Measurements from ENCODE around the gene HMCN1. TPM values are rescaled to one million over a fixed set of nuclear protein-coding genes. Genes with fewer than 3 reads are reported as not detected.

HMCN1 gene
- total RNA-seq = under 1 TPM in 1 of 2 experiments, not detected in 1; 0.14 TPM

DNA sequence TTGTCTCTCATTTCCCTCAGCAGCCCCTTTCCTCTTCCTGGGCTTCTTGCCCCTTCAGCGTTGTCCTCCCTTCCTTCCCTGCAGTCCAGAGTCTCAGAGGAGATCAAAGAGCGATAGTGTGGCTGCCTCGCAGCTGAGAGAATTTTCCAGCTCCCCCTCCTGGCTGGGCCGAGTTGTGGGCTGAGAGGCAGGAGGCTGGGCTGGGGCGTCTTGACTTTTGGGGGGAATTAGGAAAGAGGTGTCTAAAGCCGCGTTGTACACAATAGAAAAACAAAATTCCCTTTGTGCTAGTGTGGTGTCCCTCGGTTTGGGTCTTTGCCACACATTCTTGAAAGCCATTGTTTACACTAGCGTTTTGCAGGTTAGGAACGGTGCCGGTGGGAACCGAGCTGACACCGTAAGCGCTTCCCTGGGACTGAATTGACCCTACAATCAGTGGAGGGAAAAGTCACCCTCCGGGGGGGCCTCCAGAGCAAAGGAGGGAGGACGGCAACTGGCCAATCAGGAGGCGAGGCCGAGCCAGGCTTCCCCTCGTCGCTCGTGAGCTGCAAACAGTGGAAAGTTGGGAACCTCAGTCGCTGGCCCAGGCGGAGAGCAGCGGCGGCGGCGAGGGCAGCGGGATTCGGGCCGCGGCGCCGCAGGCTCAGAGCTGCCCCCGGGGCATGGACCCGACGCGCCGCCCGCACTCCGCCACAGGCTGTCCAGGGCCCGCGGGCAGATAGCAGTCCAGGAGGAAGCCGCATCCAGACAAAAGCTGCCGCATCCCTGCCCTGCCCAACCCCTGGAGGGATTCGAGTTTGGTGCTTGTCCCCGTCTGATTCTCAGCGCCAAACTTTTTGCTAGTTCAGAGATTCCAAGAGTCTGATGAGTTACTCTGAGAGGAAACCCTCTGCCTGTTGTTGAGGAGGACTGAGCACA, at the start of gene HMCN1:
Gene HMCN1, plus strand, starts transcription at position 574 of the 918 bp plus-strand sequence. CDS start 389 bp downstream, outside the sequence.
- peaks cover 16% of the 10 kb centered on the region for H3K4me1 Mint-ChIP-seq
- peaks cover 18% of the 10 kb centered on the region for H3K9me3 Mint-ChIP-seq (ENCODE audit: low read depth)
- H3K27me3 Mint-ChIP-seq = peaks cover 60% of the 10 kb centered on the region
- DNase-seq = peak; percentile 33
- intact Hi-C loops (cut with DNase I, micrococcal nuclease) = no loop called here
- peak within 1 kb of the TSS; percentile 56 for H3K4me3 Mint-ChIP-seq
- CTCF ChIA-PET = no interaction called here
- peaks cover 3% of the 10 kb centered on the region for H3K36me3 Mint-ChIP-seq (ENCODE audit: low read depth)
- POLR2A ChIA-PET = no interaction called here
- ATAC-seq = peak; percentile 56
- no peak within 1 kb of the TSS for H3K27ac Mint-ChIP-seq

DNA sequence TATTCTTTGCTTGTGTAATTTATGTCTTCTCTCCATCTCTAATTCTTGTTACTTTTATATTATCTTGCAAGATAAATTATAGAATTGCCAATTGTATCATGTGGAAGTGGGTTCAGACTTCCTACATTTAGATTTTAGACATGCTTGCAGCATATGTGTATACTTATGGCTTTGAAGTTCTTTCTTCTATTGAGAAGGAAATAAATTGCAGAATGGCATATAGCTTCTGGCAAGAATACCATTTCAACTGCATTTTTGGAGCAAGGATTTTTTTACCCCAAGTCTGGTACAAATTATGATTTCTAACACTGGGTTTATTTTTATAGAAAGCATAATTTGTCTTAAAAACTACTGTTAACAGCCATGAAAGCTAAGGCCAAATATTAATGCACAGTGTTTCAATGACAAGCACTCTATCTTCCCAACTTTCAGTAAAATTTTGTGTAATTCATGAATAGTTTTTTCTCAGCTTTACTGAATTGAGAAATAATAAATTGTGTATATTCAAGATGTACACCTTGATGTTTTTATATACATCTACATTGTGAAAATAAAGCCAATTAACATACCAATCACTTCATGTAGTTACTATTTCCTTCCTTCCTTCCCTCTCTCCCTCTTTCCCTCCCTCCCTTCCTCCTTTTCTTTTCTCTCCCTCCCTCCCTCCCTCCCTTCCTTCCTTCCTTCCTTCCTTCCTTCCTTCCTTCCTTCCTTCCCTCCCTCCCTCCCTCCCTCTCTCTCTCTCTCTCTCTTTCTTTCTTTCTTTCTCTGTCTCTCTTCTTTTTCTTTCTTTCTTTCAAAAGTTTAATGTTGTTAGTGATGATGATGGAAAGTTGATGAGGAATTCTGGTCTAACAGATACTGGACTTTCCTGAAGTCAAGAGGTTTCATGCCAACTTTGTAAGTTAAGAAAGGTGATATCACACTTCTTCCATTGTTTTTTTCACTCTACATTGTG, 47.1 kb upstream of the HMCN1 start:
- H3K4me3 Mint-ChIP-seq = no peak overlapping the region
- intact Hi-C loops (cut with DNase I, micrococcal nuclease) = no loop called here
- peaks cover 4% of the 10 kb centered on the region for H3K27me3 Mint-ChIP-seq
- ChIA-PET POLR2A (no interaction called here), CTCF (no interaction called here)
- H3K27ac Mint-ChIP-seq = no peak overlapping the region
- DNase-seq = no peak
- H3K4me1 Mint-ChIP-seq = no peaks in the 10 kb centered on the region
- ATAC-seq = no peak
- no peaks in the 10 kb centered on the region for H3K9me3 Mint-ChIP-seq (ENCODE audit: low read depth)
- H3K36me3 Mint-ChIP-seq (ENCODE audit: low read depth) = no peaks in the 10 kb centered on the region

DNA sequence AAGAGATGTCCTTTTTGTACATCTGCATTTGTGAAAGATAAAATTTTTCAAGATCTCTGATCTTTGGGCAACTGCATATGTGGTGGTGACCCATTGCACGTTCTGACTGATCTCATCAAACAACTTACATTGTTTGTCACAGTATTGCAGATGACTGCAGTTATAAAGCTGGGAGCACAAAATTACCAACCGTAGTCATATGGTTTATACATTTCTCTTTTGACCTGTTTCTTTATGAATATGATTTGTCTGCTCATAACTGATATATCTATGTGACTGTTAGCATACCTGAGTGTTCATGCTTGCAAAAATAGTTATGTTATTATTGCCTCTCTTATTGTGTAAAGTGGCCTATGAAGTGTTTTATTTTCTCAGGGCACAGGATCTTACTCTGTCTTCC, 43.7 kb upstream of the HMCN1 start:
- CTCF ChIA-PET = interaction anchor here (1.4 to 4.4 kb wide), 2 partner anchors 9 to 10 kb away, joined by 3 to 24 read pairs; no protein-coding TSS in a partner anchor
- H3K36me3 Mint-ChIP-seq (ENCODE audit: low read depth) = peaks cover 9% of the 10 kb centered on the region

DNA sequence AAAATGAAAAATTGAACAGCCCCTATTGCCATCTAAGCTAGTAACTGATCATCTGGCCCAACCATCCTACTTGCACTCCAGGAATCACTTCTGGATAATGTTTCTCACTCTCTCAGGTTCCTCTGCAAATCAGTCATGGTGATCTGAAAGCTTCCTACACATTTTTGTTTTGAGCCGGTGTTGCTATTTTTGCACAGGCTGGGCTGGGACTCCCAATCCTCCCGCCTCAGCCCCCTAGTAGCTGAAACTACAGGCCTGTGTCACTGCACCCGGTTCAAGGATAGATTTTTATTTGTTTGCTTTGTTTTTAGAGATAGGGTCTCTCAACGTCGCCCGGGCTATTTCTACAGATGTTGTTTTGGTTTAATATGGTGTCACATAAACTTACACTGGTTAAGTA, 40.5 kb upstream of the HMCN1 start:
- POLR2A ChIA-PET = interaction anchor here (1.4 kb wide), 1 partner anchor 938 kb away, joined by 4 read pairs; the partner anchor contains the start of gene EDEM3

More for the DNA sequence above, 43.7 kb upstream of the HMCN1 start:
- ATAC-seq (peak; percentile 73), DNase-seq (no peak)
- H3K27ac Mint-ChIP-seq = no peak overlapping the region
- POLR2A ChIA-PET = no interaction called here
- peaks cover 10% of the 10 kb centered on the region for H3K9me3 Mint-ChIP-seq (ENCODE audit: low read depth)
- H3K27me3 Mint-ChIP-seq = peaks cover 4% of the 10 kb centered on the region
- H3K4me3 Mint-ChIP-seq = no peak overlapping the region
- intact Hi-C loops (cut with DNase I, micrococcal nuclease) = loop anchor here in 1 of 2 experiments (5.0 kb wide), 1 partner anchor 373 kb away; the partner anchor contains the start of gene IVNS1ABP
- peaks cover 18% of the 10 kb centered on the region for H3K4me1 Mint-ChIP-seq

DNA sequence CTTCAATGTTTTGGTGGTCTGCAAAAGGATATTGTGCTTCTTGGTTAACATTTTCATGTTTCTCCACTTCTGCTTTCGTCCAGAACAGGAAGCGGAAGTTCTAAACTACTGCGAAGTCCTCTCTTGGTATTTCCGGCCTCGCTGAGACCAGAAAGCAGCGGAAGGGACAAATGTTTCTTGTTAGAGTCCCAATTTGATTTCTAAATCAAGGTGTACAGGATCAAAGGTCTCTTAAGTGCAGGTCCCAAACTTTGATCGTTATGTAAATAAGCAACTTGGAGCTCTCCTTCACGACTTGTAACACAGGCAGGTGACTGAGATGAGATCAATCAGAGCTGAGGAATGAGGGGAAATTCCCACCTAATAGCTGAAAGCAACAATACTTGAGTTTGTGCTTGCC, 40.1 kb upstream of the HMCN1 start:
- H3K27ac Mint-ChIP-seq = peak overlapping the region; percentile 91
- ChIA-PET CTCF (interaction anchor here (0.7 to 4.4 kb wide), 4 partner anchors 13 to 99 kb away, joined by 3 to 24 read pairs (median 7); no protein-coding TSS in a partner anchor), POLR2A (interaction anchor here (1.4 kb wide), 1 partner anchor 939 kb away, joined by 4 read pairs; the partner anchor contains the start of gene EDEM3)
- peak; percentile 48 for ATAC-seq
- peaks cover 18% of the 10 kb centered on the region for H3K4me1 Mint-ChIP-seq
- peaks cover 4% of the 10 kb centered on the region for H3K27me3 Mint-ChIP-seq
- DNase-seq = peak; percentile 41
- intact Hi-C loops (cut with DNase I, micrococcal nuclease) = loop anchor here in 1 of 2 experiments (5.0 kb wide), 1 partner anchor 377 kb away; the partner anchor contains the start of gene IVNS1ABP
- peaks cover 10% of the 10 kb centered on the region for H3K9me3 Mint-ChIP-seq (ENCODE audit: low read depth)
- peaks cover 9% of the 10 kb centered on the region for H3K36me3 Mint-ChIP-seq (ENCODE audit: low read depth)
- H3K4me3 Mint-ChIP-seq = peak overlapping the region; percentile 65

More for the DNA sequence above, 40.5 kb upstream of the HMCN1 start:
- H3K27ac Mint-ChIP-seq = peak overlapping the region; percentile 91
- peaks cover 4% of the 10 kb centered on the region for H3K27me3 Mint-ChIP-seq
- DNase-seq = no peak
- H3K4me3 Mint-ChIP-seq = peak overlapping the region; percentile 65
- peaks cover 9% of the 10 kb centered on the region for H3K36me3 Mint-ChIP-seq (ENCODE audit: low read depth)
- H3K9me3 Mint-ChIP-seq (ENCODE audit: low read depth) = peaks cover 10% of the 10 kb centered on the region
- CTCF ChIA-PET = interaction anchor here (0.9 to 4.4 kb wide), 3 partner anchors 12 to 24 kb away, joined by 3 to 24 read pairs (median 11); no protein-coding TSS in a partner anchor
- intact Hi-C loops (cut with DNase I, micrococcal nuclease) = loop anchor here in 1 of 2 experiments (5.0 kb wide), 1 partner anchor 376 kb away; the partner anchor contains the start of gene IVNS1ABP
- peak; percentile 51 for ATAC-seq
- H3K4me1 Mint-ChIP-seq = peaks cover 18% of the 10 kb centered on the region

DNA sequence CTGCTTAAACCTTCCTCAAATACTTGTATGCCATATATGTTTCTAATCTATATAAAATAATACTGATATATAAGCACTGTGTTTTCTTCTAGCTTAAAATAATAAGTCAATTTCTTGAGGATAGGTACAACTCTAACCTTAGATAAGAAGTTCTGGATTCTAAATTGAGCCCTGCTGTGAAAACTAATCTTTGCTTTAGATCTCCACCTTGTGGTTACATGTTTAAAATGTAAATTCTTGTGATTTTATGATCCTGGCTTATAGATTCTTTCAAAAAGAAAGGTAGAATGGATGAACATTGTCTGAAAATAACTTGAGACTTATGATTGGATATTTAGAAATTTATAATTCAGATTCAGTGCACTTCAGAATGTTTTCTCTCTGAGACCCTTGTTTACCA, 38.9 kb upstream of the HMCN1 start:
- DNase-seq (no peak), ATAC-seq (no peak)
- Mint-ChIP-seq H3K9me3 (ENCODE audit: low read depth) (peaks cover 10% of the 10 kb centered on the region), H3K4me1 (peaks cover 18% of the 10 kb centered on the region), H3K27ac (no peak overlapping the region), H3K4me3 (no peak overlapping the region), H3K36me3 (ENCODE audit: low read depth) (peaks cover 9% of the 10 kb centered on the region), H3K27me3 (peaks cover 7% of the 10 kb centered on the region)
- ChIA-PET CTCF (interaction anchor here (0.5 to 2.5 kb wide), 3 partner anchors 21 to 525 kb away, joined by 4 to 11 read pairs (median 5); no protein-coding TSS in a partner anchor), POLR2A (interaction anchor here (1.2 kb wide), 1 partner anchor 378 kb away, joined by 6 read pairs; the partner anchor contains the start of gene IVNS1ABP)
- intact Hi-C loops (cut with DNase I, micrococcal nuclease) = no loop called here

DNA sequence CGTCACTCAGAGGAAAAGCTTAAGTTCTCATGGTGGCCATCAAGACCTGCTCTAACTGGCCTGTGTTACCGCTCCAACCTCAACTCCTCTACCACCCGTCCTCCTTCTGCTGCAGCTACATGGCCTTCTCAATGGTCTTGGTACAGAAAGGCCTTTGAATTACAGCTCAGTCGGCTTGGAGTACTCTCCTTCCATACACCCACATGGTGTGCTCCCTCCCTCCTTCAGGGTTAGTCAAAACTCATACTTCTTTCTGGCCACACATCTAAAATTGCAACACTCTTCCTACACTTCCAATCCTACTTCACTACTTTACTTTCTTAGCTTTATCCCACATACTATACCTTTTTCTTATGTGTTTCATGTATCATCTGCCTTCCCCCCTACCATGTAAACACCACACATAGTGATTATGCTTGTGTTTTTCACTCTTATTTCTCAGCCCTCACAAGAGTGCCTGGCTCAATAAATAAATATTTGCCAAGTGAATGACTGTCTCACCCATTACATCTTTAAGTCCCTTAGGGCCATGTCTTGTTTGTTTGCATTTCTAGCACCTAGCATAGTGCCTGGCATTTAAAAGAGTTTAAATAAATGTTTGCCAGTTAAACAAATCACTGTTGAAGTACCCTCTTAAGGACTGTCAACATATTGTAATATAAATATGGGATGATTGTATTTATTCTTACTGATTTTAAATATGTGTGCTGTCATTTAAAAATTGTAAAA, 37.6 kb upstream of the HMCN1 start:
- peaks cover 25% of the 10 kb centered on the region for H3K4me1 Mint-ChIP-seq
- no peak overlapping the region for H3K4me3 Mint-ChIP-seq
- peaks cover 13% of the 10 kb centered on the region for H3K27me3 Mint-ChIP-seq
- intact Hi-C loops (cut with DNase I, micrococcal nuclease) = no loop called here
- CTCF ChIA-PET = interaction anchor here (0.9 to 1.6 kb wide), 2 partner anchors 9 to 526 kb away, joined by 3 to 4 read pairs; no protein-coding TSS in a partner anchor
- ATAC-seq (no peak), DNase-seq (no peak)
- H3K36me3 Mint-ChIP-seq (ENCODE audit: low read depth) = peaks cover 9% of the 10 kb centered on the region
- H3K9me3 Mint-ChIP-seq (ENCODE audit: low read depth) = peaks cover 10% of the 10 kb centered on the region
- POLR2A ChIA-PET = interaction anchor here (1.2 kb wide), 1 partner anchor 380 kb away, joined by 6 read pairs; the partner anchor contains the start of gene IVNS1ABP
- no peak overlapping the region for H3K27ac Mint-ChIP-seq

DNA sequence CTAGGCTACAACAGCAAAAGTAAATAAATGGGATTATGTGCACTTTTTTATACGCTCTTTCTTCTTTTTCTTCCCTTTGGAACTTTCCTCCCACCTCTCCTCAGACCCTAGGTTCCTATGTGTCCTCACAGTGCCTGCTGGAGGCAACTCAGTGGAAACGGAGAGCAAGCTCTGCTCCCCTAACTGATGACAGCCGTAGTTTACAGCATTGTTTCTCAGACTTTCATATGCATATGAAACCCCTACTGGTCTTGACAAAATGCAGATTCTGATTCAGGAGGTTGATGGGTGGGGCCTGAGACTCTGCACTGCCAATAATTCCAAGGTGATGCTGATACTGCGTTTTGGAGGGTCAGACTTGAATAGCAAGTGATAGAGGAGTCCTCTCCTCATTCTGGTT, 34.3 kb upstream of the HMCN1 start:
- Mint-ChIP-seq H3K36me3 (ENCODE audit: low read depth) (no peaks in the 10 kb centered on the region), H3K4me1 (peaks cover 9% of the 10 kb centered on the region), H3K27ac (no peak overlapping the region), H3K27me3 (peaks cover 12% of the 10 kb centered on the region), H3K9me3 (ENCODE audit: low read depth) (no peaks in the 10 kb centered on the region), H3K4me3 (no peak overlapping the region)
- no peak for ATAC-seq
- intact Hi-C loops (cut with DNase I, micrococcal nuclease) = no loop called here
- DNase-seq = no peak
- ChIA-PET CTCF (no interaction called here), POLR2A (no interaction called here)

DNA sequence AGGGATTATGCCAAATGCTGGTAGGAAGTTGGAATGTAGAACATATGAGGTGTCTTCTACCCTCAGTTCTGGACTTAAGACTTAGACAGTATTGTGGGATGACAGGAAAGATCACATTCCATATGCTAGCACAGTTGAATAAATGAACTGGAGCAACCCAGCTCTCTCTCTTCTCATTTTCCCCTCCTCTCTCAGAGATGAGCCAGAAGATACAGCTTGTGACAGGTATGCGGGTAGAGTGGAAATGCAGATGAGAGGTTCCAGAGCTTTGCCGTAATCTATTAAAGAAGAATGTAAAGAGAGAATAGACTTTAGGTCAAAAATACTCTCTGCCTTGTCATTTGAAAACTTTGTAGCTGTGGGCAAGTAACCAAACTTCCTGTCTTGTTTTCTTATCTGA, 32.5 kb upstream of the HMCN1 start:
- DNase-seq = no peak
- no peaks in the 10 kb centered on the region for H3K36me3 Mint-ChIP-seq (ENCODE audit: low read depth)
- H3K9me3 Mint-ChIP-seq (ENCODE audit: low read depth) = no peaks in the 10 kb centered on the region
- no peak for ATAC-seq
- intact Hi-C loops (cut with DNase I, micrococcal nuclease) = no loop called here
- peaks cover 12% of the 10 kb centered on the region for H3K27me3 Mint-ChIP-seq
- POLR2A ChIA-PET = no interaction called here
- CTCF ChIA-PET = interaction anchor here (1.5 kb wide), 1 partner anchor 106 kb away, joined by 5 read pairs; no protein-coding TSS in a partner anchor
- H3K4me3 Mint-ChIP-seq = no peak overlapping the region
- H3K4me1 Mint-ChIP-seq = peaks cover 7% of the 10 kb centered on the region
- no peak overlapping the region for H3K27ac Mint-ChIP-seq

DNA sequence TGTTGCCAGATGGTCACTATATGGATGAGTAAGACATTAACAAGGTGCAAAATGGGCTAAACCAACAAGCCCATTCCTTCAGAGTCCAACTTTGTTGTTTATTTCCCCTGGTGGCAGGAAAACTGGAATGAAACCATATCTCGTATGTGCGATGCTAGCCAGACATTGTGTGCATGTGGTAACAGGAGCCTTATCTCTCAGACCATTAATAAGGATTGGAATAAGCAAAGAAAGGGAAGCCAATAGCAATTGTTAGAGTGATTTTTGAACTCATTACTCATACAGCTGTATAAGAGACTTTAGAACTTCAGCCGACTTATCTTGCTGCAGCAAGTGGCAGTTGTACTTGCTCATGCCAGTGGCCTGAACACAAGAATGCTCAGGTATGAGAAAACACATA, 30.0 kb upstream of the HMCN1 start:
- Mint-ChIP-seq H3K9me3 (ENCODE audit: low read depth) (no peaks in the 10 kb centered on the region), H3K27ac (no peak overlapping the region), H3K27me3 (peaks cover 15% of the 10 kb centered on the region), H3K4me1 (peaks cover 7% of the 10 kb centered on the region), H3K36me3 (ENCODE audit: low read depth) (no peaks in the 10 kb centered on the region), H3K4me3 (no peak overlapping the region)
- intact Hi-C loops (cut with DNase I, micrococcal nuclease) = no loop called here
- ATAC-seq (no peak), DNase-seq (no peak)
- CTCF ChIA-PET = interaction anchor here (0.6 kb wide), 1 partner anchor 713 kb away, joined by 3 read pairs; no protein-coding TSS in a partner anchor
- POLR2A ChIA-PET = no interaction called here

Data from activated CD4-positive, alpha-beta T cell treated with anti-CD3 and anti-CD28 coated beads for 36 hours (primary cell).